Upper lobe of left lung (tissue), 4 donors: Measurements from ENCODE around the gene MGLL.

ENCODE experiments used
- POLR2A ChIP-seq, 4 donors: fragments of 450-650 bp; IDR thresholded peaks; one replicate each; pipeline ENCODE4 v1.5.1; 2016 to 2017; ENCODE audit warnings: antibody characterized with exemption in 4 of 4, mild to moderate bottlenecking in 2 of 4
- POLR2AphosphoS5 ChIP-seq, 2 donors: sonication (generic); formaldehyde crosslinking; IDR thresholded peaks; one replicate each; pipeline ENCODE4 v1.5.1; 2017; ENCODE audit warnings: antibody characterized with exemption in 2 of 2
- TF ChIP-seq, protein P1 (sequence below), 6 experiments: fragments of 450-650 bp in 4 of 6; fragments of 200-600 bp in 2 of 6; sonication (generic) in 2 of 6; IDR thresholded peaks; one replicate each; pipeline ENCODE4 v1.5.1; 2016 to 2019; ENCODE audit warnings: antibody characterized with exemption in 6 of 6

GRCh38 chr3:127698691-127699415, 123.5 kb downstream of the MGLL start:
- TF ChIP-seq, protein P1, sequence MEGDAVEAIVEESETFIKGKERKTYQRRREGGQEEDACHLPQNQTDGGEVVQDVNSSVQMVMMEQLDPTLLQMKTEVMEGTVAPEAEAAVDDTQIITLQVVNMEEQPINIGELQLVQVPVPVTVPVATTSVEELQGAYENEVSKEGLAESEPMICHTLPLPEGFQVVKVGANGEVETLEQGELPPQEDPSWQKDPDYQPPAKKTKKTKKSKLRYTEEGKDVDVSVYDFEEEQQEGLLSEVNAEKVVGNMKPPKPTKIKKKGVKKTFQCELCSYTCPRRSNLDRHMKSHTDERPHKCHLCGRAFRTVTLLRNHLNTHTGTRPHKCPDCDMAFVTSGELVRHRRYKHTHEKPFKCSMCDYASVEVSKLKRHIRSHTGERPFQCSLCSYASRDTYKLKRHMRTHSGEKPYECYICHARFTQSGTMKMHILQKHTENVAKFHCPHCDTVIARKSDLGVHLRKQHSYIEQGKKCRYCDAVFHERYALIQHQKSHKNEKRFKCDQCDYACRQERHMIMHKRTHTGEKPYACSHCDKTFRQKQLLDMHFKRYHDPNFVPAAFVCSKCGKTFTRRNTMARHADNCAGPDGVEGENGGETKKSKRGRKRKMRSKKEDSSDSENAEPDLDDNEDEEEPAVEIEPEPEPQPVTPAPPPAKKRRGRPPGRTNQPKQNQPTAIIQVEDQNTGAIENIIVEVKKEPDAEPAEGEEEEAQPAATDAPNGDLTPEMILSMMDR (IDR thresholded peaks at IDR 0.05), result no peak
- no peak for TF ChIP-seq POLR2A (IDR thresholded peaks at IDR 0.05)
- no peak for TF ChIP-seq POLR2AphosphoS5 (IDR thresholded peaks at IDR 0.05)
